ENCODE results near the gene EPHA2.
"Not testable (repeated sequence)": the region's sequence is repeated elsewhere in the genome, so short reads cannot be mapped to it uniquely, and the experiment has no call there.

EPHA2 gene

GRCh38 chr1:16183765-16184556, 28.1 kb upstream of the EPHA2 start:
- DNase-seq (ENCODE audit: low read depth): no peak

DNA sequence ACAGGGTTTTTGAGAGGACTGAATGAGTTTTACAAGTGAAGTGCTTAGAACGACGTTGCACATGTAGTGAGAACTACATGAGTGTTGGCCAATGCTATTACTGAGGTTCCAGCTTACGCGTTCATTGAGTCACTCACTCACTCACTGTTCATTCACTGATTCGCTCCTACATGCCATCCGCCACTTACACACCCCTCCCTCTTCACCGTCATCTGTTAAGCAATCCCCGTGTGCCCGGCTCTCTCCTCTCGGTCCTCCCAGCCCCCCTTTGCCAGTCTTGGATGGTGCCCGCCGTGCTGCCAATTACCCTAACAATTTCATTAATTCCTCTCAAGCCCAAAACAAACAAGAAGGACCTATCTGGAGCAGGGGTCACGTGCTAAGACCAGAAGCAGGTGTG, 27.3 kb upstream of the EPHA2 start:
- no peak for DNase-seq (ENCODE audit: low read depth)

GRCh38 chr1:16181887-16182719, 26.2 kb upstream of the EPHA2 start:
- no peak for DNase-seq (ENCODE audit: low read depth)

GRCh38 chr1:16180291-16180824, 24.5 kb upstream of the EPHA2 start:
- DNase-seq (ENCODE audit: low read depth): no peak

- no peak for DNase-seq (ENCODE audit: low read depth)
Measured at GRCh38 chr1:16178596-16179497, 23.0 kb upstream of the EPHA2 start.

GRCh38 chr1:16177306-16177705, 21.4 kb upstream of the EPHA2 start:
- DNase-seq (ENCODE audit: low read depth): no peak

DNA sequence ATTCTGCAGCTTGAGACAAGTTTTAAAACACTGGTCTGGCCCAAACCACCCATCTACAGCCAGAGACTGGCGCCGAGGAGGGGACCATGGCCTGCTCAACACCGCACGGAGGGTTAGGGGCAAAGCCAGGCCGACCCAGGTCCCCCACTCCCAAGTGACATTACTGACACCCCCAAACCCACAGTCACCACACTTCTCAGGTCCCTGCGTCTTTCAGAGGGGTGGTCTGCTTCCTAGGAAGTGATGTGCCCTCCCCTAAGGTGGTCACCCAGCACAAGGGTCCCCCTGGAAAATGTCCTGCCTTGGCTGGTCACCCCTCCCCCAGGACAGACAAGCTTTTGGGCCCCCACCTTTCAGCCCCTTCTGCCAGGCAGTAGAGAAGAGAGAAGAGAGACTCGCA, 20.8 kb upstream of the EPHA2 start:
- DNase-seq (ENCODE audit: low read depth): no peak

GRCh38 chr1:16175610-16176553, 20.0 kb upstream of the EPHA2 start:
- no peak for DNase-seq (ENCODE audit: low read depth)

DNA sequence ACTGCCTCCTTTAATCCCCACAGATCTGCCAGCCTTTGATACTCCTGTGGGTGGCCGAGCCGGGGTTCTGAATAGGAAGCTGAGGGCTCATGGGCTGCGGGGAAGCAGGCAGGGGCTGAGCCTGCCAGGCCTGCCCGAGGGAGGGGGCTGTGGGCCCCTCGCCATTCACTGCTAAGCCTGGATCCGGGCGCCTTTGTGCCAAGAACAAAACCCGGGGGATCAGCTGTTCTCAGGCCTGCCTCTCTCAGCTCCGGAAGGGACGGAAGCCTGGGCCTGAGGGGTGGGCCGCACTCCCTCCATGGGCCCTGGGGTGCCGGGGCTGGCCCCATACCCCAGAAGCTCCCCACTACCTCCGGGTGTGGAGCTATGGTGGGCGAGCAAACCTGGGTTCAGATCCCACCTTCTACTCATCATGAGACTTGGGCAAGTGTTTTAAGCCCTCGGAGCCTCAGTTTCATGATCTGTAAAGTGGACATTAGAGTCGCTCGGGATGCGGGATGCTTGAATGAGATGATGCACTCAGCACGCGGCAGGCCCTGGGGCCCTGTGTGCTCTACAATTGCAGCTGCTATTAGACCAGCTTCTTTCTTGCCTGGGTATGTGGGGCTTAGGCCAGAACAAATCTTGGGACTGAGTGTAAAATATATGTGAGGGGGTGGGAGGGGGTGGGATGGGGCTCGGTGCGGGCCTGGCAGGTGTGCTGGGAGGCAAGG, 19.2 kb upstream of the EPHA2 start:
- DNase-seq (ENCODE audit: low read depth): no peak

- DNase-seq (ENCODE audit: low read depth): no peak
Measured at GRCh38 chr1:16174261-16174868, 18.5 kb upstream of the EPHA2 start.

GRCh38 chr1:16173447-16174260, 17.8 kb upstream of the EPHA2 start:
- no peak for DNase-seq (ENCODE audit: low read depth)

DNA sequence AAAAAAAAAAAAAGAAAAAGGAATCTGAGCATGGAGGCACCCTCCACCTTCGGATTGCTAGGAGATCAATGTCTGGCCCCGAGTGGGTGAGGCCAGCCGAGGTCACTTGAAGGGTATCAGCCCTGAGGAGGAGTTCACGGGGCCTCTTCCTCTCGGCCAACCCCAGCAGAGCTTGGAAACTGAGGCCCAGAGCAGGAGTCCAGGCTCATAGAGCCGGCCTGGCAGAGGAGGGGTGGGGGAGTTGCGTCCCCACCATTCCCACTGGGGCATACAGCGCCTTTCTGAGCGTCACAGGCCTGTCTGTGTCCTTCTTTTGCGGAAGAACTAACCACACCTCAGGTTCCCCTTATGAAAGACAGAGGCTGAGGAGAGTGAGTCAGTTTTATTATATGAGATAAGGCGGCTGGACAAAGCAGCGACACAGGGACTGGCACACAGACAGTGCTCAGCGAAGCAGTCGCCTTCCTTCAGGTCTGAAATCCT, 17.1 kb upstream of the EPHA2 start:
- no peak for DNase-seq (ENCODE audit: low read depth)

DNA sequence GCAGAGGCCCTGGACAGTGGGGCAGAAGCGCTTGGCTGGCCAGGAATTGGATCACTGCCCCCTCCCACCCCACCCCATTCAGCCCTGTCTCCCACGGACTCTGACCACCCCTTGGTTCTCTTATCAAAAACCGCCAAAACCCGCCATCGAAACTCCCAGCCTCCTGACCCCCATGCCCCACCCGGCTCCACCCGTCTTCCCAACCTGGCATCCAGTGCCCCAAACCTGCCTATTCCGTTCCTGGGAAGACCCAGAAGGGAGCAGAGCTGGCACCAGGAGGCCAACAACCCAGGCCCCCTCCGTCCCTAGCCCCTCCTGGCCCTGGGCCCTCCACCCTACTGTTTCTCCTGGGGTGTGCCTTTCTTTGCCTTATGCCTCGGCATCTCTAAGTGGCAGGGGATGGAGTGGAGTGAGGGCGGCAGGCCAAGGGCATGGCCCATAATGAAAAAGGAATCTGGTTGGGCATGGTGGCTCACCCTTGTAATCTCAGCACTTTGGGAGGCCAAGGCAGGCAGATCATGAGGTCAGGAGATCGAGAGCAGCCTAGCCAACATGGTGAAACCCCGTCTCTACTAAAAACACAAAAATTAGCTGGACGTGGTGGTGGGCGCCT, 16.5 kb upstream of the EPHA2 start:
- no peak for DNase-seq (ENCODE audit: low read depth)

DNA sequence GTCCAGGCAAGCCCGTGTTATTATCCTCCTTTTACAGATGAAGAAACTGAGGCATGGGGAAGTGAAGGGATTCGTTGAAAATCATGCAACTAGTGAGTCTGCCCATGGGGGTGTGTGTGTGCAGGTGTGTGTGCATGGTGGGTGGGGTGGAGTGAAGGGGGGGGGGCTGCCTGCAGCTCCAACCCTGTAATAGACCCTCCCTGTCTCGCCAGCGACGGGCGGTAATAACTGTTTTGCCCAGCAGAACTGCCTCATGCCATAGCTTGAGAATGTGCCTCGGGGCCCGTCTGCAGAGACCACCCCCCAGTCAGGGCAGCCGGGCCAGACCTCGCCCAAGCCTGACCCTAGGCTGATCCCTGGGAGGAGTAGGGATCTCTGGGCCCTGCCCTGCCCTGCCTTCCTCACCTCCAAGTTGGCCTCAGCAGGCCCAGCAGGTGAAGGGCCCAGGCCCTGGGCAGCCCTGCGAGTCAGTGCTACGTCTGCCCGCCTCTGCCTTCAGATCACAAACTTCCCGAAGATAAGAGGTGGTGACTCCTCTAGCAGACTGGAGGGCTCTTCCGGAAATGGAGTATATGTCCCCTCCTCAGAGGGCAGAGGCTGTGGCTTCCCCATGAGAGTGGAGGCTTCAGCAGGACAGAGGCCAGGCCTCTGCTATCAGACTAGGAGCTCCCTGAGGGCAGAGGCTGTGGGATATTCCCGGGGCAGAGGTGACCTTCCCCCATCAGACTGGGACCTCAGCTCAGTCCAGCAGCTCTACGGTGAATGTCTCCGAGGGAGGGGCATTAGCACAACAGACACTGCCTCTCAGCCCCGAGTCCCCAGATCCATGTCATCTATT, 15.7 kb upstream of the EPHA2 start:
- DNase-seq (ENCODE audit: low read depth): no peak

GRCh38 chr1:16170283-16170673, 14.4 kb upstream of the EPHA2 start:
- no peak for DNase-seq (ENCODE audit: low read depth)

DNA sequence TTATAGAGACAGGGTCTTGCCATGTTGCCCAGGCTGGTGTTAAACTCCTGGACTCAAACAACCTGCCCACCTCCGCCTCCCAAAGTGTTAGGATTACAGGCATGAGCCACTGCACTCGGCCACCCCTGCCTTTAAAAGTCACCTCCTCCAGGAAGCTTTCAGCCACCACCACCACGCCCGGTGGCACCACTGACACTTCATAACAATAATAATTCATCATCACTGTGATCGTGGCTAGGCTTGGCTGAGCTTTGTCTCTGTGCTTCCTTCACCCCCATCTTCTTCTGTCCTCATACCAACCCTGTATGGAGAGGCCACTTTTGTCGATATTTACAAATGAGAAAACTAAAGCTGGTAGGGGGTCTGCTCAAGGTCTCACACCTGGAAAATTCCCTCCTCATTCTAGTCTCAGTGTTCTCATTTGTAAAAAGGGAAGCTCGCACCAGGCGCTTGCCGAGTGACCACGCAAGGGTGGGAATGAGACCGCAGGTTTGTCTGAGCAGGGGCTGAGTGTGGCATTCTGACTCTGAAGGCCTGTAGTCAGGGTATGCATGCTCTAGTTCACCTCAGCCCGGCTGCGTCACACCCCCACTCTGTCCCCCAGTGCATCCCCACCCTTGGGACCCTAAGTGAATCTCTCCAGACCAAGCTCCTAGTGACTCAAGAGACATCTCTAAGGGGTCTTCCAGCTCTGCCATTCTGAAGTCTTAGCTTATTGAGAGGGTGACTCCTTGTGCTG, 12.9 kb upstream of the EPHA2 start:
- no peak for DNase-seq (ENCODE audit: low read depth)

DNA sequence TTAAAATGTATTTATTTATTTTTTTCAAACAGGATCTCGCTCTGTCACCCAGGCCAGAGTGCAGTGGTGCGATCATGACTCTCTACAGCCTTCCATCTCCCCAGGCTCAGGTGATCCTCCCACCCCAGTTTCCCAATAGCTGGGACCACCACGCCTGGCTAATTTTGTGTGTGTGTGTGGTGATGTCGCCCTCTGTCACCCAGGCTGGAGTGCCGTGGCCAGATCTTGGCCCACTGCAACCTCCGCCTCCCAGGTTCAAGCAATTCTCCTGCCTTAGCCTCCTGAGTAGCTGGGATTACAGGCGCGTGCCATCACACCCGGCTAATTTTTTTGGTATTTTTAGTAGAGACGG, 12.3 kb upstream of the EPHA2 start:
- not testable (repeated sequence) for DNase-seq (ENCODE audit: low read depth)
